Measurements from ENCODE around the gene HTR1B. TPM values are rescaled to one million over a fixed set of nuclear protein-coding genes. Genes with fewer than 3 reads are reported as not detected.

The HTR1B gene
- total RNA-seq, 1 experiment from 2014 or later: 0.74 TPM

DNA sequence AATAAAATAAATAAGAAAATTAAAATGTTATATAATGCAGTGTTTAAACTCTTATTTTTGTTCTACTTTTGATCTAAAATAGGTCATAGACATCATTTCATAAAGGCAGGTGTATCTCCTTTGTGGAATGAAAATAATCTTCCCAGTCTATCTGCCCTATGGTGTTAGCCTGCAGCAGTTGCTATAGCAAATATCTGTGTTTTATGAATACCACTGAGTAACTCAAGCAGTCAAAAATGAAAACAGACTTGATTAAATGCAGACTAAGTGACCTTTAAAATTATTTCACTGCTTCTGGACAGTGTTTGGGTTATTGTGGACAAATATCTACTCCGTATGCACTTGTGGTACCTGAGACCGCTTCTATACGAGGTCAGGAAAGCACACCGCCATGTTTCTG, 11.8 kb downstream of the HTR1B start:
- Histone ChIP-seq H3K27ac (ENCODE audit: low read depth, low read length) (no peak overlapping the region), H3K79me2 (ENCODE audit: insufficient read depth, low read length) (no peaks in the 10 kb centered on the region), H3K9ac (ENCODE audit: low read length) (no peak overlapping the region), H4K20me1 (ENCODE audit: insufficient read depth) (no peaks in the 10 kb centered on the region), H3K4me1 (ENCODE audit: control insufficient read depth in 1 of 2, insufficient read depth in 2 of 2, low read length in 2 of 2) (peaks cover 2 to 18% of the 10 kb centered on the region in 2 experiments), H3K27me3 (ENCODE audit: insufficient read depth, low read length) (no peaks in the 10 kb centered on the region), H3K36me3 (ENCODE audit: control insufficient read depth in 1 of 2, insufficient read depth in 2 of 2, low read length in 2 of 2) (no peaks in the 10 kb centered on the region), H2AFZ (ENCODE audit: low read depth, low read length, poor library complexity, severe bottlenecking) (no peak overlapping the region), H3K4me2 (ENCODE audit: low read length) (no peak overlapping the region), H3K4me3 (replicated peaks in 1 of 2; ENCODE audit: low read depth in 1 of 2, low read length in 2 of 2) (no peak overlapping the region), H3K9me2 (ENCODE audit: insufficient read depth) (no peaks in the 10 kb centered on the region), H3K9me3 (ENCODE audit: control insufficient read depth in 1 of 2, insufficient read depth in 1 of 2, low read depth in 1 of 2, low read length in 2 of 2) (no peaks in the 10 kb centered on the region)
- DNase-seq (ENCODE audit: low read depth, low spot score) (no peak), ATAC-seq (no peak)
- intact Hi-C loops (cut with micrococcal nuclease): no loop called here
- ChIA-PET POLR2A (no interaction called here), RAD21 (ENCODE audit: low non-redundant PET in 1 of 2, low total read pairs in 2 of 2, uncharacterized antibody in 2 of 2, unreplicated experiment in 2 of 2) (no interaction called here), CTCF (no interaction called here)
- BruUV-seq (replicated peaks): no TSS peak
- TF ChIP-seq FOSL1 (IDR thresholded peaks at IDR 0.05; ENCODE audit: low read depth) (no peak), EZH2phosphoT487 (IDR thresholded peaks at IDR 0.05; ENCODE audit: borderline replicate concordance) (no peak), POLR2A (IDR thresholded peaks at IDR 0.05; ENCODE audit: borderline replicate concordance, extremely low read depth, insufficient read depth, insufficient read length) (no peak), YY1 (IDR thresholded peaks at IDR 0.05; ENCODE audit: extremely low read depth, insufficient replicate concordance, low read depth, low read length) (no peak), CBX3 (IDR thresholded peaks at IDR 0.05; ENCODE audit: low read depth) (no peak), SRF (IDR thresholded peaks at IDR 0.05; ENCODE audit: low read depth) (no peak), CEBPB (IDR thresholded peaks at IDR 0.05; ENCODE audit: low read depth) (no peak), TCF7L2 (IDR thresholded peaks at IDR 0.05; ENCODE audit: borderline replicate concordance, extremely low read depth, insufficient read depth, insufficient read length) (no peak), ELF1 (IDR thresholded peaks at IDR 0.05; ENCODE audit: borderline replicate concordance, low read depth) (no peak), POLR2AphosphoS5 (IDR thresholded peaks at IDR 0.05; ENCODE audit: low read depth, low read length) (no peak), EZH2 (IDR thresholded peaks at IDR 0.05) (no peak)
- TF ChIP-seq, protein P1, sequence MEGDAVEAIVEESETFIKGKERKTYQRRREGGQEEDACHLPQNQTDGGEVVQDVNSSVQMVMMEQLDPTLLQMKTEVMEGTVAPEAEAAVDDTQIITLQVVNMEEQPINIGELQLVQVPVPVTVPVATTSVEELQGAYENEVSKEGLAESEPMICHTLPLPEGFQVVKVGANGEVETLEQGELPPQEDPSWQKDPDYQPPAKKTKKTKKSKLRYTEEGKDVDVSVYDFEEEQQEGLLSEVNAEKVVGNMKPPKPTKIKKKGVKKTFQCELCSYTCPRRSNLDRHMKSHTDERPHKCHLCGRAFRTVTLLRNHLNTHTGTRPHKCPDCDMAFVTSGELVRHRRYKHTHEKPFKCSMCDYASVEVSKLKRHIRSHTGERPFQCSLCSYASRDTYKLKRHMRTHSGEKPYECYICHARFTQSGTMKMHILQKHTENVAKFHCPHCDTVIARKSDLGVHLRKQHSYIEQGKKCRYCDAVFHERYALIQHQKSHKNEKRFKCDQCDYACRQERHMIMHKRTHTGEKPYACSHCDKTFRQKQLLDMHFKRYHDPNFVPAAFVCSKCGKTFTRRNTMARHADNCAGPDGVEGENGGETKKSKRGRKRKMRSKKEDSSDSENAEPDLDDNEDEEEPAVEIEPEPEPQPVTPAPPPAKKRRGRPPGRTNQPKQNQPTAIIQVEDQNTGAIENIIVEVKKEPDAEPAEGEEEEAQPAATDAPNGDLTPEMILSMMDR (IDR thresholded peaks at IDR 0.05 in 2 of 3, conservative IDR thresholded peaks at IDR 0.05 in 1 of 3; ENCODE audit: borderline replicate concordance in 1 of 3, insufficient read depth in 1 of 3, low read depth in 2 of 3, low read length in 2 of 3): no peak
- TF ChIP-seq, protein P2, sequence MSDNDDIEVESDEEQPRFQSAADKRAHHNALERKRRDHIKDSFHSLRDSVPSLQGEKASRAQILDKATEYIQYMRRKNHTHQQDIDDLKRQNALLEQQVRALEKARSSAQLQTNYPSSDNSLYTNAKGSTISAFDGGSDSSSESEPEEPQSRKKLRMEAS (IDR thresholded peaks at IDR 0.05): no peak
